ENCODE measurements around the gene FHOD3.

FHOD3 gene

GRCh38 chr18:36490897-36491296 lies 193.4 kb downstream of the FHOD3 start:
- no peak for DNase-seq

GRCh38 chr18:36492604-36493329 lies 195.3 kb downstream of the FHOD3 start:
- DNase-seq: no peak

GRCh38 chr18:36493349-36494159 lies 196.0 kb downstream of the FHOD3 start:
- no peak for DNase-seq

GRCh38 chr18:36494160-36494437 lies 196.6 kb downstream of the FHOD3 start:
- no peak for DNase-seq

GRCh38 chr18:36496022-36496421 lies 198.5 kb downstream of the FHOD3 start:
- DNase-seq: no peak

GRCh38 chr18:36499938-36500337 lies 202.4 kb downstream of the FHOD3 start:
- no peak for DNase-seq

- no peak for DNase-seq
These were observed 203.6 kb downstream of the FHOD3 start for GRCh38 chr18:36501100-36501499.

- DNase-seq: no peak
These were observed 206.0 kb downstream of the FHOD3 start for GRCh38 chr18:36503477-36503876.

GRCh38 chr18:36504928-36505327 lies 207.4 kb downstream of the FHOD3 start:
- DNase-seq: no peak

- DNase-seq: no peak
These were observed 208.2 kb downstream of the FHOD3 start for GRCh38 chr18:36505665-36506064.

- no peak for DNase-seq
These were observed 212.2 kb downstream of the FHOD3 start for GRCh38 chr18:36509646-36510197.

GRCh38 chr18:36511791-36512352 lies 214.4 kb downstream of the FHOD3 start:
- DNase-seq: no peak

GRCh38 chr18:36513556-36513955 lies 216.0 kb downstream of the FHOD3 start:
- DNase-seq: no peak

- DNase-seq: no peak
These were observed 217.3 kb downstream of the FHOD3 start for GRCh38 chr18:36514778-36515177.

- no peak for DNase-seq
These were observed 218.7 kb downstream of the FHOD3 start for GRCh38 chr18:36516258-36516657.

- DNase-seq: no peak
These were observed 219.2 kb downstream of the FHOD3 start for GRCh38 chr18:36516726-36517125.

- DNase-seq: peak; percentile 8
These were observed 221.3 kb downstream of the FHOD3 start for GRCh38 chr18:36518839-36519238.

GRCh38 chr18:36519358-36519757 lies 221.8 kb downstream of the FHOD3 start:
- peak; percentile 72 for DNase-seq

- no peak for DNase-seq
These were observed 225.0 kb downstream of the FHOD3 start for GRCh38 chr18:36522509-36522908.

- DNase-seq: no peak
These were observed 228.4 kb downstream of the FHOD3 start for GRCh38 chr18:36525913-36526312.

- DNase-seq: no peak
These were observed 229.1 kb downstream of the FHOD3 start for GRCh38 chr18:36526611-36527010.

GRCh38 chr18:36527051-36527450 lies 229.5 kb downstream of the FHOD3 start:
- no peak for DNase-seq

GRCh38 chr18:36527740-36528455 lies 230.4 kb downstream of the FHOD3 start:
- DNase-seq: no peak
